CD4-positive, alpha-beta T cell treated with Interleukin-17A for 4 hours (primary cell): ENCODE data around the gene CBLN3.

Experiments
- DNase-seq: peaks from one replicate; pipeline ENCODE4 v3.0.0-alpha.2; 2020; ENCODE audit warnings: mixed read lengths

CBLN3 gene

GRCh38 chr14:24378981-24379906, 50.2 kb downstream of the CBLN3 start:
- DNase-seq, result no peak

- no peak for DNase-seq
Measured at GRCh38 chr14:24378327-24378726, 51.1 kb downstream of the CBLN3 start.

GRCh38 chr14:24377657-24378056, 51.8 kb downstream of the CBLN3 start:
- no peak for DNase-seq

- no peak for DNase-seq
Measured at GRCh38 chr14:24377126-24377525, 52.3 kb downstream of the CBLN3 start.
